ENCODE results near the gene RIC3.

The RIC3 gene

GRCh38 chr11:8102296-8102915 is 66.4 kb downstream of the RIC3 start:
- DNase-seq: no peak

GRCh38 chr11:8101421-8101820 is 67.4 kb downstream of the RIC3 start:
- no peak for DNase-seq

- DNase-seq: no peak
Observed at GRCh38 chr11:8100605-8101004, 68.2 kb downstream of the RIC3 start.

- DNase-seq: no peak
Observed at GRCh38 chr11:8100158-8100557, 68.7 kb downstream of the RIC3 start.

GRCh38 chr11:8099291-8099899 is 69.4 kb downstream of the RIC3 start:
- DNase-seq: peak; percentile 44 to 53

GRCh38 chr11:8098879-8099278 is 69.9 kb downstream of the RIC3 start:
- DNase-seq: no peak

- DNase-seq: no peak
Observed at GRCh38 chr11:8098361-8098760, 70.5 kb downstream of the RIC3 start.

- no peak for DNase-seq
Observed at GRCh38 chr11:8097926-8098325, 70.9 kb downstream of the RIC3 start.

- no peak for DNase-seq
Observed at GRCh38 chr11:8097468-8097867, 71.4 kb downstream of the RIC3 start.

GRCh38 chr11:8097062-8097461 is 71.8 kb downstream of the RIC3 start:
- DNase-seq: no peak

GRCh38 chr11:8096575-8096974 is 72.2 kb downstream of the RIC3 start:
- no peak for DNase-seq

GRCh38 chr11:8095806-8096522 is 72.9 kb downstream of the RIC3 start:
- no peak for DNase-seq

GRCh38 chr11:8095371-8095770 is 73.5 kb downstream of the RIC3 start:
- DNase-seq: no peak

GRCh38 chr11:8094656-8095055 is 74.2 kb downstream of the RIC3 start:
- no peak for DNase-seq

- no peak for DNase-seq
Observed at GRCh38 chr11:8093931-8094575, 74.8 kb downstream of the RIC3 start.

- peak; percentile 32 to 33 for DNase-seq
Observed at GRCh38 chr11:8092587-8093424, 76.0 kb downstream of the RIC3 start.

GRCh38 chr11:8091721-8092120 is 77.1 kb downstream of the RIC3 start:
- DNase-seq: no peak

GRCh38 chr11:8090756-8091155 is 78.1 kb downstream of the RIC3 start:
- DNase-seq: peak in 1 of 2 experiments; percentile 4

- DNase-seq: no peak
Observed at GRCh38 chr11:8089791-8090510, 78.9 kb downstream of the RIC3 start.

- DNase-seq: no peak
Observed at GRCh38 chr11:8087756-8088155, 81.1 kb downstream of the RIC3 start.

- DNase-seq: no peak
Observed at GRCh38 chr11:8087185-8087584, 81.6 kb downstream of the RIC3 start.

GRCh38 chr11:8086571-8086970 is 82.3 kb downstream of the RIC3 start:
- DNase-seq: no peak
